GM19099 (cell line): ENCODE measurements around the gene C10orf90.

Experiments
- POLR2A ChIP-seq: IDR thresholded peaks from 3 replicates; pipeline ENCODE4 v1.6.1; 2011; ENCODE audit warnings: low read depth; ENCODE audit not compliant: insufficient read length; ENCODE audit errors: extremely low read depth

The C10orf90 gene

DNA sequence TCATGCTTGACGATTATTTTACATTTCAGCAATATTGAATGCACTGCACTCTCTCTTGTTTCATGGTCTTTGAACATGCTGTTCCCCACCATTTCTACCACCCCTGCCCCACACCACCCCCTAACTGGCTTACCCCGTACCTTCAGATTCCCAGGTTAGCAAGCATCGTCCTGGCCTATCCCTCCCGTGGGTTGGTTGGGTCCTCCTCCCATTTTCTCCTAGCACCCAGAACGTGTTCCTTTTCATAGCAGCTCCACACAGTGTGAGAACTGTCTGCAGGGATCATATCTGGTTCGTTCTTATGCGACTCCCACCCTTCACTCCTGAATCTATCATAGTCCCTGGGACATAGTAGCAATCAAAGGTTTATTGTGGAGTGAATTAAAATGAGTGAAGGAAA lies 48.6 kb downstream of the C10orf90 start:
- no peak for TF ChIP-seq POLR2A

DNA sequence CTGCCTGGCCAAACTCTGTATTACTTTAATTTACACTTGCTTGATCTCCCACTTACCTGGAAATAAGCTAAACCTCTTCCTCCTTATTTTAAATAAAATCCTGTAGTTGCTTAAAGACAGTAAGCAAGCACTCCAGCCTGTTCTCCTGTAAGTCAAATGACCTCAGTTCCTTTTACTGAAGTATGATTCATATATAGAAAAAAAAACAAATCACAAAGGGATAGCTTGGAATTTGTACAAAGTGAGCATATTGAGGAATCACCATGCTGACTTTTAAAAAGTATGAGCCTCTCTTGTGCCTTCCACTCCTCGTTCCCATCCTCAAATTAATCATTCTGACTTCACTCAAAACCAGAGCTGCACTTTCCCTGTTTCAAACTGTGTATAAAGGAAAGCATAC lies 52.0 kb downstream of the C10orf90 start:
- no peak for TF ChIP-seq POLR2A

DNA sequence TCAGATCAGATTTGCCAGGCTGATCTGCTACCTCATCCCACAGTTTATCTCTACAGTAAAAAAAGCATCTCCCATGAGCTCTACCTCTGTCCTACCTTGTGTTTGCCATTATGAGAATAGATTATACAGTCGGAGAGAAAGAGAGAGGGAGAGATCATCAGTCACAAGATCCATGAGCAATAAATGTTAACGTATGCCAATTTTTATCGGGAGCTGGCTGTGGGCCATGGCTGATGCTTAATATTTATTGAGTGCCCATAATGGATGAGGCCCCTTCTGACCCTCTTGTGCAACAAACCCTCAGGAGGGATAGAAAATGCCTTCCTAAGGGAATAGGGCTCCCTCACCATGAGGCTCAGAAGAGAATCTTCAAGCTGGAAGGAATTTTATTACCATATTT lies 52.8 kb downstream of the C10orf90 start:
- no peak for TF ChIP-seq POLR2A

DNA sequence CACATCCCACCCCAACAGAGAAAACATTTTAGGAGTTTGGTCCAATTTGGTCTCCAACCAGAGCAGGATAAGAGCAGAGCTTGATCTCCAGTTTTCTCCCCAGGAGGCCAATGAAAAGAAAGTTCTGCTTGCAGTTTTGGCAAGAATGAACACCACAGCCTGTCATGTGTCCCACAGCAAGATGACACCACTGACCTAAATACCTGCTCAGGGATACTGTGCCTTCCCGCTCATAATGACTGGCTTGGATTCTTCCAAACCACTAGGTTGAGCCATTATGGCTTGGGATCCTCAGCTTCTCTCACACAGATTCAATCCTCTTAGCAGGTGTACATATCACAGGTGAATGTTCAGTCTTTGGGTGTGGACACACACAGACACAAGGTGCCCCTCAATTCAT lies 53.3 kb downstream of the C10orf90 start:
- no peak for TF ChIP-seq POLR2A

DNA sequence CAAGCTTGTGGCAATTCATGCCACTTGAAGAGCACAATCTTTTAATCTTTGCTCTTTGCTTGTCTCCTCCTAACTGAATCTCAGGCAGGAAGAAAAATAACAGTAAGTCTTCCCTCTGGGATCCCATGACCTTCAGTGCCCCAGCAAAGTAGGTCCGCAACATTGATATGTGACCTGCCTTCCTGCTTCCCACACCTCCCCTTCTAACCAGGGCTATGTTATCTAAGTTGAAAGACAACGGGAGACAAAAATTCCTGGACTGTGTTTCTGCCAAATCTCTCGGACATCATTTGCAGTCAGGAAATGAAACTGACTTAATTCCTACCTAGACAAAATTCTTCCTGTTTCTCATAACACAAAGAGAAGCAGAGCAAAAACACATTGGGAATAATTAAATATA lies 53.8 kb downstream of the C10orf90 start:
- TF ChIP-seq POLR2A: no peak

DNA sequence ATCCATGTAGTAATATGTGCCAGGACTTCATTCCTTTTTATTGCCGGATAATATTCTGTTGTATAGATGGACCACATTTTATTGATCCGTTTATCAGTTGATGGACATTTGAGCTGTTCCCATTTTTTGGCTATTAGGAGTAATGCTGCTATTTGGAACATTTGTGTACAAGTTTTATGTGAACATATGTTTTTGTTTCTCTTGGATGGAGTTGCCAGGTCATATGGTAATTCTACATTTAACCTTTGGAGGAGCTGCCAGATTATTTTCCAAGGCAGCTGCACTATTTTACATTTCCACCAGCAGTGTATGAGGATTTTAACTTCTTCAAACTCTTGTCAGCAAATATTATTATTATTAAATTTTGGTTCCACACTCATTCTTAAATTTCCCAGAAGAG lies 59.2 kb downstream of the C10orf90 start:
- TF ChIP-seq POLR2A: no peak

DNA sequence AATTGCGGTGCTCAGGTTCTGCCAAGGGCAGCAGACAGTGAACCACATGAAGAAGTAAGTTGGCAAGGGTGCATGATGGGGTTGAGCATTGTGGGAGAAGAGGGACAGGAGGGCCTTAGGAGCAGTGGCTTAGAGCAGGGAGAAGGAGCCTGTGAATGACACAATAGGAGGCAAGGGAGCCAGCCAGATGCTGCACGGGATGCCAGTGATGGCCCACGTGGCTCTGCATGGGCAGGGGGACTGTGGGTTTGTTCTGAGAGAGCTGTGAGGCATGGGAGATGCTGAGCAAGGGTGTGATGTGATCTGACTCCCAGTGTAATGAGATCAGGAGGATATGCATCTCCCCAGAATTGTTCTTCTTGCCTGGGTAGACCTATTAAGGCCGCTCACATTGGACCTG lies 60.9 kb downstream of the C10orf90 start:
- no peak for TF ChIP-seq POLR2A

DNA sequence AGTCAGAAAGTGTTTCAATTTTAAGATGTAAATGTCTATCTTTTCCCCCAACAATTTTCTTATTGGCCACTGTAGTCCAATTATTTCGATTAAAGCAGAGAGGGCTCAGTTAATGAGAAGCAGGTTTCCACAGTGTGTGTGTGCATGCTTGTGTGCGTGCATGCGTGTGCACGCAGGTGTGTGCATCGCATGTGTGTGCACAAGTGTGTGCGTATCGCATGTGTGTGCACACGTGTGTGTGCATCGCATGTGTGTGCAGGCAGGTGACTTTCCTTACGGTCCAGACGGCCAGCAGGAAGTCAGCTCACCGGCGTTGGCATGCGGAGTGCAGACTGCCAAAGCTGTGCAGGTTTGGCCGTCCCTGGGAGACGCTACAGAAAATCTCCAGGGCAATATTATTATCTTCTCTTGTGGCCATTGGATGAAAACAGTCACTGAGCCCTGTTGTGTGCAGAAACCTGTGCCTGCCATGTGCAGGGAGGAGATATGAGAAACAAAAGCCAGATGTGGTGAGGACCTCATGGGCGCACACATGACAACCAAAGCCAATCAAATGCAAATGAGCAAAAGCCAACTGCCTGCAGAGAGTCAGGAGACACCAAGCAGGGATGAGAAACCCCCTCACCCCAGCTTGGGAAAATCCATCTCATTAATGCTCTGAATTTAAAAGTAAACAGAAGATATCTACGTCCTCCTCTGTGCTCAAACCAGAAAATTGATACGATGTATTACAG lies 70.4 kb downstream of the C10orf90 start:
- no peak for TF ChIP-seq POLR2A

DNA sequence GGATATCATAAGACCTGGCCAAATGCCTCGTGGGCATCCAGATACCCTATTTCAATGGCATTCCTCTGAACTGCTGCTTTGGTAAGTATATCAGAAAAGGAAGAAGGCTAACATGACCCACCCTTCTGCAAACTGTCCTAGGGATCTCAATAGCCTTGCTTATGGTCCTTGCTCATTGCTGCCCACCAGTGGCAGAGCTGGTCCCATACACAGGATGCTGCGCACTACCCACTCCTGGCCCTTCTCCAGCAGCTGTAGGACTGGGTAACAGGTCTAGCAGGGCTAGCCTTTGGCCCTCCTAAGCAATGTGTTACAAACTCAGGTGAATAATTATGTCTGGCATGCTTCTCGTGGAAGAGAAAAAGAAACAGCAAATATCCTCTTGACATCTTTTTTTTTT lies 72.5 kb downstream of the C10orf90 start:
- no peak for TF ChIP-seq POLR2A

DNA sequence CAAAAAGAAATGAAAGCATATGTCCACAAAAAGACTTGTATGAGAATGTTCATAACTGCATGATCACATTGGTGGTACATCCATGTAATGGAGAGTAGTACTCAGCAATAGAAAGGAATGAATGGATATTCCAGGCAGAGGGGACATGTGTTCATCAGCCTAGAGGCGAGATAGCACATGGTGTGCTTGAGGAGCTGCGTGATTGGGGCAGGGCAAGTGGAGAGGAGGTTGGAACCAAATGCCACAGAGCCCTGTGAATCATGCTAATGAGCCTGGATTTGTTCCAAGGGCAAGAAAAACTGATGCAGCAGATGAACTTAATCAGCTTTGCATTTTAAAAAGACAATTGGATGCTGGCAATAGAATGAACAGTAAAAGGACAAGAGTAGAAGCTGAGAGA lies 73.3 kb downstream of the C10orf90 start:
- TF ChIP-seq POLR2A: no peak

DNA sequence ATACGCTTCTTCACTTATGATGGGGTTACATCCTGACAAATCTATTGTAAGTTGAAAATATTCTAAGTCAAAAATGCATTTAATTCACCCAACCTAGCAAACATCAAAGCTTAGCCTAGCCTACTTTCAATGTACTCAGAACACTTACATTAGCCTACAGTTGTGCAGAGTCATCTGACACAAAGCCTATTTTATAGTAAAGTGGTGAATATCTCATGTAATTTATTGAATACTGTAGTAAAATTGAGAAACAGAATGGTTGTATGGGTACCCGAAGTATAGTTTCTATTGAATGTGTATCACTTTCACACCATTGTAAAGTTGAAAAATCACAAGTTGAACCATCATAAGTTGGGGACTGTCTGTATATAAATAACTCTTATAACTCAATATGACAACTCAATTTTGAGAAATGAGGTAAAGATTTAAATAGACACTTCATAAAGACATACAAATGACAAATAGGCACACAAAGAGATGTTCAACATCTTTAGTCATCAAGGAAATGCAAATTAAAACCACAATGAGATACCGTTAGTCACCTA lies 73.9 kb downstream of the C10orf90 start:
- no peak for TF ChIP-seq POLR2A

DNA sequence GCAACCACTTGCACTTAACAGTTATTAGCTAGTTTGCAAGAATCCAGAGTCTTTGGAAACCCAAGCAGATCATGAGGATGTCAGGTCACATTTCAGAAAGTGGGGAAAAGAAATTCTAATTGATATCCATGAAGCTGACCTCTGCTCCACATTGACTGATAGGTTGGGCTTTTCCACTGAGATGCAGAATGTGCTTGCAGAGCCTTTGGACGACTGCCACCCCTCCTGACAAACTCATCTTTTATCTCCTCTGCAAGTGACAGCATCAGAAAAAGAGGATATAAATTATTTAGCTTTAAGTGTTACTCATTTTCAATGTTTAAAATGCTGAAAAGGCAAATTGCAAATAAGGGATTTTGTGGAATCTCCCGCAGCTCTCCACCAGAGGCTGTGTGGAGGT lies 75.3 kb downstream of the C10orf90 start:
- no peak for TF ChIP-seq POLR2A

DNA sequence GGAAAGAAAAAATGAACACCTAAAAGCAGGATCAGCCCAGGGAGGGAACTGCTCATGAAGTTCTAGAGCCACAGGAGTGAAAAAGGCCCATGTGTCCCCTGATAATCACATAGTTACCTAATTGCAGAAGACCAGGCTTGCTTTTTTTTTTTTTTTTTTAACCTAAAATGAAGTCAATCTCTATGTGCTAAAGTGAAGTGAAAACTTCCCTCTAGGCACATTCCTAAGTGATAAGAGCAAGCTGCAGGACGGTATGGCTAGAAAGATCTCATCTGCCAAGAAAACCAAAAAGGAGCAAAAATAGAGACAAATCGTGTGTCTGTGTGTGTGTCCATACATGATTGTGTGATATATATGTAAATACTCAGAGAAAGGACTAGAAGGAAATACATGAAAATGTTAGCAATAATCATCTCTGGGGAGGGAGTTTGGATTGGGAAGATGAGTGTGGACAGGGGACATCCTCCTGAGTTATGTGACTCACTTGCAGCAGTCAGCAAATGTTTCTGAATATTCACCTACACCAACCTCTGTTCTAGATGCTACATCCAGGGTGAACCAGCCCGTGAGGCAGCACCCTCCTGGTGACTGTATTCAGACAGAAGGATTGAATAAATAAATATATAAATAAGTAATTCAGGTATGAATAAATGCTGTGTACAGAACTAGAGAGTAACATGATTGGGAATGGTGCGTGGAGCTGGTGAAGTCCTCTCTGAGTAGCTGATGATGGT lies 76.4 kb downstream of the C10orf90 start:
- TF ChIP-seq POLR2A: no peak

DNA sequence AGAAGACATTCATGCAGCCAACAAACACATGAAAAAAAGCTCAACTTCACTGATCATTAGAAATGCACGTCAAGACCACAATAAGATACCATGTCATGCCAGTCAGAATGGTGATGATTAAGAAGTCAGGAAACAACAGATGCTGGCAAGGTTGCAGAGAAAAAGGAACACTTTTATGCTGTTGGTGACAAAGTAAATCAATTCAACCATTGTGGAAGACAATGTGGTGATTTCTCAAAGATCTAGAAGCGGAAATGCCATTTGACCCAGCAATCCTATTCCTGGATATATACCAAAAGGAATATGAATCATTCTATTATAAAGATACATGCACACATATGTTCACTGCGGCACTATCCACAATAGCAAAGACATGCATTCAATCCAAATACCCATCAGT lies 77.6 kb downstream of the C10orf90 start:
- TF ChIP-seq POLR2A: no peak

DNA sequence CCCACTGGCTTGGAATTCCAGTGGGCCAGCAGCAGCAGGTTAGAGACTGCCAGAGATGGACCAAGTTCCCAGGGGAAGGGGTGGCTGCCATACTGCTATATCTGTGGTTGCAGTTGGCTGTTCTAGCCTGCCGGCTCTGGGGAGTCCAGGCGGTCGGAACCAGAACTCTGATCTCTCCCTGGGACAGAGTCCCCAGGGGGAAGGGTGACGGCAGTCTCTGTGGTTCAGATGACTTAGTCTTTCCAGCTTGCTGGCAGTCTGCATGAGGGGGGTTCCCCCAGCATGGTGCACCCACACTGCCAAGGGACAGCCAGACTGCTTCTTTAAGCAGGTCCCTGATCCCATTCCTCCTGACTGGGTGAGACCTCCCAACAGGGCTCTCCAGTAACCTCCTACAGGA lies 82.5 kb downstream of the C10orf90 start:
- no peak for TF ChIP-seq POLR2A

DNA sequence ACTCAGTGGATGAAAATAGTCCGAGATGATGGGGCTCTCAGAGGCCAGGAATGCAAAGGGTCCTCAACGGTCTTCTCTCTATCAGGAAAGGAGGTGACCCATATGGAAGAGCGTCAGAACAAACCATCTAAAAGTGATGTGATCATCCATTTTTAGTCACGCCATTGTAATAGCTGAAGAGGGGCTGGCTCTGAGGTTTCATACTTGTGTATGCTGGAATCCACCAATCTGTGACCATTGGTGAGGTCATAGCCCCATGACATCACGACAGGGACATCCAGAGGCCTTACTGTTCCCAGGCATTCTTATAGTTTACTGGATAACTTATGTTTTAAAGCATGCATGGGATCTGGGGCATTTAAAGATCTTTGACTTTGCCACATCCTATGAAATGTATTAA lies 83.6 kb downstream of the C10orf90 start:
- no peak for TF ChIP-seq POLR2A
